Activated CD4-positive, CD25-positive, alpha-beta regulatory T cell (primary cell): ENCODE results near the gene ADCY1.

Experiments used
- DNase-seq, 4 experiments: peaks; one replicate each; lab custom pipeline; 2025; lab: John Stamatoyannopoulos, UW

Gene ADCY1

GRCh38 chr7:45652630-45653029 lies 78.5 kb downstream of the ADCY1 start:
- DNase-seq, result no peak

- DNase-seq, result no peak
Observed at GRCh38 chr7:45653209-45653907, 79.2 kb downstream of the ADCY1 start.

- no peak for DNase-seq
Observed at GRCh38 chr7:45654341-45654740, 80.2 kb downstream of the ADCY1 start.

- DNase-seq, result no peak
Observed at GRCh38 chr7:45655539-45655938, 81.4 kb downstream of the ADCY1 start.

- no peak for DNase-seq
Observed at GRCh38 chr7:45656431-45656830, 82.3 kb downstream of the ADCY1 start.

GRCh38 chr7:45657136-45657889 lies 83.1 kb downstream of the ADCY1 start:
- DNase-seq, result no peak

GRCh38 chr7:45657890-45658715 lies 83.9 kb downstream of the ADCY1 start:
- DNase-seq, result no peak

GRCh38 chr7:45658716-45659495 lies 84.7 kb downstream of the ADCY1 start:
- DNase-seq, result no peak

- no peak for DNase-seq
Observed at GRCh38 chr7:45659496-45660139, 85.5 kb downstream of the ADCY1 start.

- DNase-seq, result no peak
Observed at GRCh38 chr7:45660201-45660900, 86.2 kb downstream of the ADCY1 start.

GRCh38 chr7:45660901-45661211 lies 86.7 kb downstream of the ADCY1 start:
- DNase-seq, result no peak

GRCh38 chr7:45661302-45661995 lies 87.3 kb downstream of the ADCY1 start:
- no peak for DNase-seq

- no peak for DNase-seq
Observed at GRCh38 chr7:45662018-45662417, 87.8 kb downstream of the ADCY1 start.

- no peak for DNase-seq
Observed at GRCh38 chr7:45662540-45663166, 88.5 kb downstream of the ADCY1 start.

GRCh38 chr7:45663167-45663921 lies 89.2 kb downstream of the ADCY1 start:
- DNase-seq, result no peak

- DNase-seq, result no peak
Observed at GRCh38 chr7:45663965-45664633, 89.9 kb downstream of the ADCY1 start.

- no peak for DNase-seq
Observed at GRCh38 chr7:45665172-45665571, 91.0 kb downstream of the ADCY1 start.

- no peak for DNase-seq
Observed at GRCh38 chr7:45670227-45670626, 96.1 kb downstream of the ADCY1 start.

GRCh38 chr7:45670717-45671116 lies 96.5 kb downstream of the ADCY1 start:
- DNase-seq, result no peak
